Measurements from ENCODE around the gene ARHGEF12.

DNA sequence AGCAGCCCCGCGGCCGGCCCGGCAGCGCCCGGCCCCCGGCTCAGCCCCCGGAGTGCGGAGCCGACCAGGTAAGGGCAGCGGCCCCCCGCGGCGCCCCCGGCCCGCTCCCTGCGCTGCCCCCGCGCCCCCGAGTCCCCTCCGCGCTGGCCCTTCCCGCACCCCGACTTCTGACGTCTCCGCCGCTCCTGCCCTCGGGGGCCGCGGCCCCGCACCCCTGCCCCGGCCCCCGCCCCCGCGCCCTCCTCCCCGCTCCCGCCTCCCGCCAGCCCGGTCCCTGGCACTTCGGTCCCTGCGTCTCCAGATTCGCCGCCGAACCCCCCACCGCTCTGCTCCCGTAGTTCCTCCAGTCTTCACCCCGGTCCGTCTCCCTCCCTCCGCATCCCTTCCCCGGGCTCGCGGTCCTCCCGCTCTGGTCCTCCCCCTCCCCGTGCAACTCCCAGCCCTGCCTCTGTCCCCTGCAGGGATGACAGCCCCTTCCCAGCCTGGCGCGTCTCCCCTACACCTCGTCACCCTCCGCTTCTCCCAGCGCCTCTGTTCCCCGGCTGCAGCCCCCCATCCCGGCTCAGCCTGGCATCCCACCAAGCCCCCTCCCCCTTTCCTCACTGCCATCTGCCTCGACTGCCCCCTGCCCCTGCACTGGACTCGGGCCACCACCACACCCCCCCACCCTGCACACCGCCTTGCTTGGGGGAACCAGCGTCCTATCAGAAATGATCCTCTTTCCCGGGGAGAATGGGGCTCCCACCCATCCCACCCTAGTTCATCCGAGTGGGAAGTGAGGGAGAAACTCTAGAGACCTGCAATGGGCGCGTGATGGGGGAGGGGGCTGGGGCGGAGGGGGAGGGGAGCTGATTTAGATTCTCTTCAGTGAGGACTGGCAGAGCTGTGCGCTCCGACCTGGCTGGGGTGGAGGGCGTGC lies 175.9 kb downstream of the ARHGEF12 start:
- TF ChIP-seq, protein P1, sequence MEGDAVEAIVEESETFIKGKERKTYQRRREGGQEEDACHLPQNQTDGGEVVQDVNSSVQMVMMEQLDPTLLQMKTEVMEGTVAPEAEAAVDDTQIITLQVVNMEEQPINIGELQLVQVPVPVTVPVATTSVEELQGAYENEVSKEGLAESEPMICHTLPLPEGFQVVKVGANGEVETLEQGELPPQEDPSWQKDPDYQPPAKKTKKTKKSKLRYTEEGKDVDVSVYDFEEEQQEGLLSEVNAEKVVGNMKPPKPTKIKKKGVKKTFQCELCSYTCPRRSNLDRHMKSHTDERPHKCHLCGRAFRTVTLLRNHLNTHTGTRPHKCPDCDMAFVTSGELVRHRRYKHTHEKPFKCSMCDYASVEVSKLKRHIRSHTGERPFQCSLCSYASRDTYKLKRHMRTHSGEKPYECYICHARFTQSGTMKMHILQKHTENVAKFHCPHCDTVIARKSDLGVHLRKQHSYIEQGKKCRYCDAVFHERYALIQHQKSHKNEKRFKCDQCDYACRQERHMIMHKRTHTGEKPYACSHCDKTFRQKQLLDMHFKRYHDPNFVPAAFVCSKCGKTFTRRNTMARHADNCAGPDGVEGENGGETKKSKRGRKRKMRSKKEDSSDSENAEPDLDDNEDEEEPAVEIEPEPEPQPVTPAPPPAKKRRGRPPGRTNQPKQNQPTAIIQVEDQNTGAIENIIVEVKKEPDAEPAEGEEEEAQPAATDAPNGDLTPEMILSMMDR (IDR thresholded peaks at IDR 0.05) = no peak
- TF ChIP-seq RFX5 (IDR thresholded peaks at IDR 0.05) = no peak
- TF ChIP-seq, protein P2, sequence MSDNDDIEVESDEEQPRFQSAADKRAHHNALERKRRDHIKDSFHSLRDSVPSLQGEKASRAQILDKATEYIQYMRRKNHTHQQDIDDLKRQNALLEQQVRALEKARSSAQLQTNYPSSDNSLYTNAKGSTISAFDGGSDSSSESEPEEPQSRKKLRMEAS (IDR thresholded peaks at IDR 0.05) = no peak
- no peak for TF ChIP-seq ESRRA (IDR thresholded peaks at IDR 0.05; ENCODE audit: borderline replicate concordance, low read length)
